Sigmoid colon (tissue), 7 donors: ENCODE measurements around the gene DDI2. TPM values are rescaled to one million over a fixed set of nuclear protein-coding genes. Genes with fewer than 3 reads are reported as not detected.

Source experiments
- DNase-seq: peaks from one replicate; pipeline ENCODE4 v3.0.0-alpha.2; 2019
- H3K27ac ChIP-seq, 4 donors: fragments of 200-600 bp; sonication (generic); one replicate each; pipeline ENCODE4 v1.5.1; 2016 to 2019; ENCODE audit warnings: mild to moderate bottlenecking in 1 of 4
- H3K27me3 ChIP-seq, 3 donors: fragments of 200-600 bp; sonication (generic); one replicate each; pipeline ENCODE4 v1.5.1; 2019; ENCODE audit warnings: mild to moderate bottlenecking in 1 of 3
- H3K36me3 ChIP-seq, 4 donors: fragments of 200-600 bp; sonication (generic); one replicate each; pipeline ENCODE4 v1.5.1; 2016 to 2019
- H3K4me1 ChIP-seq, 4 donors: fragments of 200-600 bp; sonication (generic); one replicate each; pipeline ENCODE4 v1.5.1; 2017 to 2019
- H3K4me3 ChIP-seq, 4 donors: fragments of 200-600 bp; sonication (generic); one replicate each; pipeline ENCODE4 v1.5.1; 2017 to 2019; ENCODE audit warnings: mild to moderate bottlenecking in 2 of 4, moderate library complexity in 1 of 4
- H3K9me3 ChIP-seq, 4 donors: fragments of 200-600 bp in 3 of 4; sonication (generic) in 3 of 4; one replicate each; pipeline versions ENCODE4 v1.5.1 to v1.6.1; 2013 to 2019
- CTCF ChIP-seq, 4 experiments: fragments of 450-650 bp in 3 of 4; fragments of 200-600 bp in 1 of 4; IDR thresholded peaks; one replicate each; pipeline ENCODE4 v1.5.1; 2016 to 2019; ENCODE audit warnings: antibody characterized with exemption in 4 of 4, mild to moderate bottlenecking in 3 of 4, moderate library complexity in 2 of 4
- EP300 ChIP-seq, 4 donors: sonication (generic); formaldehyde crosslinking; IDR thresholded peaks; one replicate each; pipeline ENCODE4 v1.6.1; 2017; ENCODE audit warnings: antibody characterized with exemption in 4 of 4
- POLR2A ChIP-seq, 2 donors: fragments of 450-650 bp; IDR thresholded peaks; one replicate each; pipeline ENCODE4 v1.6.1; 2016; ENCODE audit warnings: antibody characterized with exemption in 2 of 2, mild to moderate bottlenecking in 2 of 2, moderate library complexity in 2 of 2
- POLR2AphosphoS5 ChIP-seq, 4 donors: sonication (generic); formaldehyde crosslinking; IDR thresholded peaks; one replicate each; pipeline ENCODE4 v1.6.1; 2017; ENCODE audit warnings: antibody characterized with exemption in 4 of 4
- WGBS, 2 donors: extraction: QIAGEN DNeasy Blood & Tissue Kit; methylation state at CpG; one replicate each; pipeline ENCODE4 v1.1.7; 2013; 5-methylcytosine and 5-hydroxymethylcytosine counted together
- intact Hi-C: fragments of 100-400 bp; cut with DNase I; formaldehyde crosslinking; loops from one replicate; pipeline ENCODE4 v1.15.1; 2023
- polyA plus RNA-seq, 3 donors: library from polyadenylated mRNA; stranded (reverse); fragments of 200-250 nt; gene quantifications; one replicate each; pipeline ENCODE4 v1.2.3, GENCODE V29; 2013
- total RNA-seq, 4 donors: library from RNA; depleted of rRNA; stranded (reverse); fragments of >200 nt; gene quantifications; one replicate each; pipeline ENCODE4 v1.1.0, GENCODE V29; 2016
- donor health status: healthy with polysubstance abuse.
- donor health status: Bipolar disorder and iron deficiency.
- donor health status: healthy.

Gene DDI2
- total and polyA plus RNA-seq, 7 donors = 3.0 to 27.3 (median 13.4) TPM

GRCh38 chr1:15633756-15634420 lies 16.6 kb downstream of the DDI2 start:
- H3K36me3 ChIP-seq = peaks cover 24 to 91% (median 35%) of the 10 kb centered on the region in 4 donors
- H3K4me3 ChIP-seq = no peak overlapping the region
- no peak for TF ChIP-seq POLR2AphosphoS5 (IDR thresholded peaks at IDR 0.05)
- TF ChIP-seq POLR2A (IDR thresholded peaks at IDR 0.05) = no peak
- no peak for TF ChIP-seq EP300 (IDR thresholded peaks at IDR 0.05)
- TF ChIP-seq CTCF (IDR thresholded peaks at IDR 0.05) = no peak
- no peaks in the 10 kb centered on the region for H3K27me3 ChIP-seq
- whole genome bisulfite sequencing, 2 donors = 93 to 96% methylated on average over 9 of the region's 9 CpGs
- no peak for DNase-seq
- H3K4me1 ChIP-seq = no peaks in the 10 kb centered on the region
- intact Hi-C loops = no loop called here
- H3K27ac ChIP-seq = no peak overlapping the region
- H3K9me3 ChIP-seq = no peaks in the 10 kb centered on the region

- no peaks in the 10 kb centered on the region for H3K4me1 ChIP-seq
- H3K36me3 ChIP-seq = peaks cover 30 to 97% (median 39%) of the 10 kb centered on the region in 4 donors
- no peaks in the 10 kb centered on the region for H3K27me3 ChIP-seq
- WGBS, 2 donors = 91 to 93% methylated on average over 4 of the region's 4 CpGs
- no peaks in the 10 kb centered on the region for H3K9me3 ChIP-seq
- TF ChIP-seq CTCF (IDR thresholded peaks at IDR 0.05) = no peak
- TF ChIP-seq POLR2AphosphoS5 (IDR thresholded peaks at IDR 0.05) = no peak
- TF ChIP-seq EP300 (IDR thresholded peaks at IDR 0.05) = no peak
- no peak for DNase-seq
- no peak overlapping the region for H3K27ac ChIP-seq
- intact Hi-C loops = no loop called here
- H3K4me3 ChIP-seq = no peak overlapping the region
These were observed 19.2 kb downstream of the DDI2 start for GRCh38 chr1:15636436-15636835.

GRCh38 chr1:15637826-15638225 lies 20.6 kb downstream of the DDI2 start:
- no peaks in the 10 kb centered on the region for H3K9me3 ChIP-seq

GRCh38 chr1:15639262-15639661 lies 22.0 kb downstream of the DDI2 start:
- TF ChIP-seq CTCF (IDR thresholded peaks at IDR 0.05) (no peak), EP300 (IDR thresholded peaks at IDR 0.05) (no peak), POLR2A (IDR thresholded peaks at IDR 0.05) (no peak), POLR2AphosphoS5 (IDR thresholded peaks at IDR 0.05) (no peak)

More at GRCh38 chr1:15637826-15638225, 20.6 kb downstream of the DDI2 start:
- TF ChIP-seq EP300 (IDR thresholded peaks at IDR 0.05) (no peak), POLR2A (IDR thresholded peaks at IDR 0.05) (no peak), POLR2AphosphoS5 (IDR thresholded peaks at IDR 0.05) (no peak), CTCF (IDR thresholded peaks at IDR 0.05) (no peak)
- no peak overlapping the region for H3K4me3 ChIP-seq
- H3K27ac ChIP-seq = no peak overlapping the region
- H3K4me1 ChIP-seq = no peaks in the 10 kb centered on the region
- WGBS, 2 donors = 83 to 88% methylated on average over 4 of the region's 4 CpGs
- peaks cover 30 to 88% (median 34%) of the 10 kb centered on the region in 4 donors for H3K36me3 ChIP-seq
- intact Hi-C loops = no loop called here
- H3K27me3 ChIP-seq = no peaks in the 10 kb centered on the region
- no peak for DNase-seq

GRCh38 chr1:15639931-15640330 lies 22.7 kb downstream of the DDI2 start:
- H3K9me3 ChIP-seq = no peaks in the 10 kb centered on the region
- no peak overlapping the region for H3K4me3 ChIP-seq
- no peak for DNase-seq
- TF ChIP-seq POLR2AphosphoS5 (IDR thresholded peaks at IDR 0.05) = no peak
- no peak for TF ChIP-seq CTCF (IDR thresholded peaks at IDR 0.05)
- TF ChIP-seq POLR2A (IDR thresholded peaks at IDR 0.05) = no peak
- no peak for TF ChIP-seq EP300 (IDR thresholded peaks at IDR 0.05)
- WGBS, 2 donors = 95 to 97% methylated on average over 4 of the region's 4 CpGs
- peaks cover 21 to 84% (median 28%) of the 10 kb centered on the region in 4 donors for H3K36me3 ChIP-seq
- no peaks in the 10 kb centered on the region for H3K4me1 ChIP-seq
- H3K27me3 ChIP-seq = no peaks in the 10 kb centered on the region
- intact Hi-C loops = no loop called here
- H3K27ac ChIP-seq = no peak overlapping the region

More at GRCh38 chr1:15639262-15639661, 22.0 kb downstream of the DDI2 start:
- Histone ChIP-seq H3K4me1 (no peaks in the 10 kb centered on the region), H3K27ac (no peak overlapping the region), H3K9me3 (no peaks in the 10 kb centered on the region), H3K4me3 (no peak overlapping the region), H3K27me3 (no peaks in the 10 kb centered on the region), H3K36me3 (peaks cover 25 to 88% (median 32%) of the 10 kb centered on the region in 4 donors)
- intact Hi-C loops = no loop called here
- no peak for DNase-seq
